GM19397 (cell line): Measurements from ENCODE around the gene BTN2A1.
"Not testable (repeated sequence)": the region's sequence is repeated elsewhere in the genome, so short reads cannot be mapped to it uniquely, and the experiment has no call there.

Source experiments
- ATAC-seq: cut with Tn5 transposase; IDR thresholded peaks from one replicate; pipeline ENCODE4 v1.9.1; 2021; ENCODE audit warnings: mild to moderate bottlenecking, moderate library complexity; ENCODE audit not compliant: unreplicated experiment

The BTN2A1 gene

GRCh38 chr6:26457806-26458688, at the start of gene BTN2A1:
Gene BTN2A1, plus strand, starts transcription at chr6:26457955. Its CDS starts 682 bp downstream, at chr6:26458637.
- ATAC-seq: peak; percentile 90

- no peak for ATAC-seq
These were observed 48.7 kb upstream of the BTN2A1 start for GRCh38 chr6:26408828-26409730.

GRCh38 chr6:26411751-26412150, 46.0 kb upstream of the BTN2A1 start:
- ATAC-seq: no peak

- ATAC-seq: no peak
These were observed 45.5 kb upstream of the BTN2A1 start for GRCh38 chr6:26412228-26412627.

GRCh38 chr6:26412954-26413353, 44.8 kb upstream of the BTN2A1 start:
- no peak for ATAC-seq

GRCh38 chr6:26414281-26414680, 43.5 kb upstream of the BTN2A1 start:
- no peak for ATAC-seq

- no peak for ATAC-seq
These were observed 42.6 kb upstream of the BTN2A1 start for GRCh38 chr6:26415036-26415614.

GRCh38 chr6:26415791-26416190, 42.0 kb upstream of the BTN2A1 start:
- ATAC-seq: no peak

- ATAC-seq: no peak
These were observed 41.5 kb upstream of the BTN2A1 start for GRCh38 chr6:26416288-26416687.

GRCh38 chr6:26418077-26418476, 39.7 kb upstream of the BTN2A1 start:
- not testable (repeated sequence) for ATAC-seq

- ATAC-seq: not testable (repeated sequence)
These were observed 39.0 kb upstream of the BTN2A1 start for GRCh38 chr6:26418795-26419194.

GRCh38 chr6:26420688-26421171, 37.0 kb upstream of the BTN2A1 start:
- no peak for ATAC-seq

GRCh38 chr6:26421259-26422144, 36.3 kb upstream of the BTN2A1 start:
- ATAC-seq: no peak

GRCh38 chr6:26422329-26422728, 35.4 kb upstream of the BTN2A1 start:
- no peak for ATAC-seq

- no peak for ATAC-seq
These were observed 30.9 kb upstream of the BTN2A1 start for GRCh38 chr6:26426691-26427450.

- no peak for ATAC-seq
These were observed 30.3 kb upstream of the BTN2A1 start for GRCh38 chr6:26427451-26427809.

- ATAC-seq: no peak
These were observed 29.5 kb upstream of the BTN2A1 start for GRCh38 chr6:26428206-26428605.

- ATAC-seq: no peak
These were observed 27.0 kb upstream of the BTN2A1 start for GRCh38 chr6:26430787-26431186.
